ENCODE data around the gene LIN52. TPM values are rescaled to one million over a fixed set of nuclear protein-coding genes. Genes with fewer than 3 reads are reported as not detected.

The LIN52 gene
- total and polyA plus RNA-seq, 9 of the 15 experiments (the other 6 are each of a cell fraction or from before 2014, with no cell fraction given): 4.6 to 11.8 (median 9.2) TPM

- 0 out of 2 replicates have a peak, but pooled peaks have one; percentile 32 for TF ChIP-seq DPF2 (IDR thresholded peaks at IDR 0.05)
- TF ChIP-seq HMGXB4 (CRISPR knock-in tag; IDR thresholded peaks at IDR 0.05): no peak
- no peak for TF ChIP-seq ARID3B (CRISPR knock-in tag; IDR thresholded peaks at IDR 0.05; ENCODE audit: borderline replicate concordance)
- no peak for TF ChIP-seq CBFA2T3 (IDR thresholded peaks at IDR 0.05)
- 0 out of 2 replicates have a peak, but pooled peaks have one; percentile 21 for TF ChIP-seq SMARCE1 (IDR thresholded peaks at IDR 0.05)
- TF ChIP-seq ZNF239 (CRISPR knock-in tag; IDR thresholded peaks at IDR 0.05): no peak
- TF ChIP-seq ZNF232 (CRISPR knock-in tag; IDR thresholded peaks at IDR 0.05): no peak
- TF ChIP-seq ZNF449 (CRISPR knock-in tag; IDR thresholded peaks at IDR 0.05): no peak
- TF ChIP-seq PRMT5 (CRISPR knock-in tag; IDR thresholded peaks at IDR 0.05): no peak
- TF ChIP-seq POLR2AphosphoS5 (IDR thresholded peaks at IDR 0.05; ENCODE audit: control insufficient read depth, insufficient read depth, low read depth, low read length): no peak
- no peak for TF ChIP-seq HNRNPK (IDR thresholded peaks at IDR 0.05; ENCODE audit: low read depth, low read length, poor library complexity, severe bottlenecking)
- no peak for TF ChIP-seq KDM1A (IDR thresholded peaks at IDR 0.05)
- TF ChIP-seq RHOXF2B (CRISPR knock-in tag; conservative IDR thresholded peaks at IDR 0.05): no peak
- TF ChIP-seq SPI1 (IDR thresholded peaks at IDR 0.05; ENCODE audit: borderline replicate concordance, low read depth, low read length): no peak
- TF ChIP-seq HOXB6 (CRISPR knock-in tag; IDR thresholded peaks at IDR 0.05; ENCODE audit: borderline replicate concordance): no peak
- TF ChIP-seq PURB (CRISPR knock-in tag; IDR thresholded peaks at IDR 0.05; ENCODE audit: low read depth): no peak
- TF ChIP-seq RBM22 (IDR thresholded peaks at IDR 0.05; ENCODE audit: low read depth, low read length, poor library complexity, severe bottlenecking): no peak
- no peak for TF ChIP-seq DIDO1 (tag; IDR thresholded peaks at IDR 0.05; ENCODE audit: low read depth)
- TF ChIP-seq DACH1 (IDR thresholded peaks at IDR 0.05; ENCODE audit: partially characterized antibody): no peak
- TF ChIP-seq ELK1 (CRISPR knock-in tag; IDR thresholded peaks at IDR 0.05): no peak
- TF ChIP-seq TARDBP (IDR thresholded peaks at IDR 0.05): no peak
- TF ChIP-seq KLF16 (IDR thresholded peaks at IDR 0.05): no peak
- 0 out of 2 replicates have a peak, but pooled peaks have one; percentile 26 for TF ChIP-seq ELF4 (CRISPR knock-in tag; IDR thresholded peaks at IDR 0.05)
- TF ChIP-seq ZNF717 (CRISPR knock-in tag; IDR thresholded peaks at IDR 0.05): no peak
- no peak for TF ChIP-seq CHD4 (IDR thresholded peaks at IDR 0.05; ENCODE audit: insufficient read depth, insufficient replicate concordance, low read depth, low read length, poor library complexity, severe bottlenecking)
Observed at GRCh38 chr14:74083784-74084276, 926 bp upstream of the LIN52 start (continued).
